GM12801 (cell line): ENCODE results near the gene CCL14.

ENCODE experiments used
- TF ChIP-seq, protein P1 (sequence below): IDR thresholded peaks from one replicate; pipeline ENCODE4 v1.5.1; 2011; ENCODE audit warnings: control low read depth; ENCODE audit not compliant: insufficient read length; ENCODE audit errors: extremely low read depth

Gene CCL14

DNA sequence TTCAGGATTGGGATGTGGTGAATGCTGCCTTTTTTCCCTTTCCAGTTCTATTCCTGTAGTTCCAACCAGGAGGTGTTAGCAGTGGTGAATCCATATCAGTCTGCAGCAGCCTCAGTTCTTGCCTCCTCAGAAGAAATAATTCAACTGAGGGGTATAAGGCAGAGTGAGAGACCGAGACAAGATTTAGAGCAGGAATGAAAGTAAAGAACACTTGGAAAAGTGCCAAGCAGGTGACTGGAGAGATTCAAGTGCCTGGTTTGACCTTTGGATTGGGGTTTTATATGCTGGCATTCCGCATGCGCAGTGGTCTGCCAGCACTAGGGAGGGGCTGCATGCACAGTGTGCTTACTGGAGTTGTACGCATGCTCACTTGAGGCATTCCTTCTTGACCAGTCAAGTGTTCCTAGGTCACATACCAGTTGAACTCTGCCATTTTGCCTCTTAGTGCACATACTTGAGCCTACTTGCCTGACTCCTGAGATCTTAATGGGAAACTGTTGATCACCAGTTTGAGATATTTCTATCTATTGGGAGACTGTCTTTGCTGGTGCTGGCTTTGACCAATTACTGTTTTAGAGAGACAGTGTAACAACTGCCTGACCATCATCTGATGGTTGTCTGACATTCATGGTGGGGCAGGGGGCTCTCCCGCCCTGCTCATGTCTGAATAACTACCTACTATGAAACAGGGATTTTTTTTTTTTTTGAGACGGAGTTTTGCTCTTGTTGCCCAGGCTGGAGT lies 15.5 kb upstream of the CCL14 start:
- TF ChIP-seq, protein P1, sequence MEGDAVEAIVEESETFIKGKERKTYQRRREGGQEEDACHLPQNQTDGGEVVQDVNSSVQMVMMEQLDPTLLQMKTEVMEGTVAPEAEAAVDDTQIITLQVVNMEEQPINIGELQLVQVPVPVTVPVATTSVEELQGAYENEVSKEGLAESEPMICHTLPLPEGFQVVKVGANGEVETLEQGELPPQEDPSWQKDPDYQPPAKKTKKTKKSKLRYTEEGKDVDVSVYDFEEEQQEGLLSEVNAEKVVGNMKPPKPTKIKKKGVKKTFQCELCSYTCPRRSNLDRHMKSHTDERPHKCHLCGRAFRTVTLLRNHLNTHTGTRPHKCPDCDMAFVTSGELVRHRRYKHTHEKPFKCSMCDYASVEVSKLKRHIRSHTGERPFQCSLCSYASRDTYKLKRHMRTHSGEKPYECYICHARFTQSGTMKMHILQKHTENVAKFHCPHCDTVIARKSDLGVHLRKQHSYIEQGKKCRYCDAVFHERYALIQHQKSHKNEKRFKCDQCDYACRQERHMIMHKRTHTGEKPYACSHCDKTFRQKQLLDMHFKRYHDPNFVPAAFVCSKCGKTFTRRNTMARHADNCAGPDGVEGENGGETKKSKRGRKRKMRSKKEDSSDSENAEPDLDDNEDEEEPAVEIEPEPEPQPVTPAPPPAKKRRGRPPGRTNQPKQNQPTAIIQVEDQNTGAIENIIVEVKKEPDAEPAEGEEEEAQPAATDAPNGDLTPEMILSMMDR, result no peak

DNA sequence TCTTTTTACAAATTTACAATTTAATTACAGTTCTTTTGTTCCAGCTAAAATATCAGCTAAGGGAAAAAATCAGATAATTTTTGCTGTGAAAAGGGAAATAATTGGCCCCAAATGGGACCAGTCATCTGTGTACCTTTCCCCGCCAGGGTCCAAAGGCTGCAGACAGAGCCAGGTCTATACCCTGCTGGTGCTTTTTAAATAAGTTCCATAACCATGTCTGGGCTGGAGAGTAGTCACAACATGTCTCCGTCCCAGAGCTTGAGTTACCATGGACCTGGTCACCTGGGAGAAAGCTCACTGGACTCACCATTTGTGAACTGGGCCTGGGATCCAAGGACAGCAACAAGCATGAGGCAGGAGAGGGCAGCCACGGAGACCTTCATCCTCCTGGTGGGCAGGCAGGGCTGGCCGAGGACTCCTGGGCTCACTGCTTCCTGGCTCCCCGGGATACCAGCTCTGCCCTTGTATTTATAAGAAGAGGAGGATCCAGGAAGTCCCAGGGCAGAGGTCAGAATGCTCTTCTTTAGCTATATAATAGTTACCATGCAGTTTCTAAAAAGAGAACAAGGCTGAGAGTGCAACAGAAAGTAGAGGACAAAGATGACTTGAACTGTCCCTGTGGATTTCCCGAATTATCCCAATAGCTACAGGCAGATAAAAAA lies 14.7 kb upstream of the CCL14 start, which contains the start of gene CCL15:
Gene CCL15 (minus strand): TSS at position 444 of the 662 bp plus-strand sequence. CDS start 61 bp downstream, at position 383.
- TF ChIP-seq, protein P1, result no peak

DNA sequence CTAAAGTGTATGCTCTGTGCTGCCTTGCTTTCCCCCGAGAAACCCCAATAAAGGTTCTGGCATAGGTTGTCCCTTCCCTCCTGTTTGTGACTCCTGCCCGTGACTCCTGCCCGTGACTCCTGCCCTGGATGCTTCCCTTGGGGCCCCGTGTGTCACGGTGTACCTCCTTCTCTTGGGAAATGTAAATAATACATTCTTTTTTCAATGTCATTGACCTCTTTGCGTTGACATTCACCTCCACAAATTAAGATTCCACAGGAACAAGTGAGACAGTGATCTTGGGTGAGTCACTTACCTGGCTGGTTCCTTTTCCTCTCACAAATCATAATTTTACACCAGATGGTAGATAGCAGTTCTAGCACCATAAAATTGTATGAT lies 14.2 kb upstream of the CCL14 start:
- TF ChIP-seq, protein P1, result no peak

DNA sequence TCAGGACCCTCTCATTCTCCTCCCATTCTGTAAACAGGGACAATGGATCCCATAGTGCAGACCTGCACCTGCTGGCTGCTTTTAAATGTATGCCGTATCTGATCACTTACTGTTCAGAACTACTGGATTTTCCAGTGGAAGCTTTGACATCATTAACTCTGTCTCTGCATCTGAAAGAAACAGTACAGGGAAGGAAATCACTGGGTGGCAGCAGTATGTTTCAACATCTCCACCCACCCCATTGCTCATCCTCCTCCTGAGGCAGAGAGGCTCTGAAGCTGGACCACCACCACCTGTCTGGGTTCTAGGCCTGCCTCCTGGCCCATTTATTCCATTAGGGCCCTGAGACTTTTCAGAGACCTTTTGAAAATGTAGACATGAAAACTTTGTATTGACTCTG lies 12.2 kb upstream of the CCL14 start:
- TF ChIP-seq, protein P1, result no peak

DNA sequence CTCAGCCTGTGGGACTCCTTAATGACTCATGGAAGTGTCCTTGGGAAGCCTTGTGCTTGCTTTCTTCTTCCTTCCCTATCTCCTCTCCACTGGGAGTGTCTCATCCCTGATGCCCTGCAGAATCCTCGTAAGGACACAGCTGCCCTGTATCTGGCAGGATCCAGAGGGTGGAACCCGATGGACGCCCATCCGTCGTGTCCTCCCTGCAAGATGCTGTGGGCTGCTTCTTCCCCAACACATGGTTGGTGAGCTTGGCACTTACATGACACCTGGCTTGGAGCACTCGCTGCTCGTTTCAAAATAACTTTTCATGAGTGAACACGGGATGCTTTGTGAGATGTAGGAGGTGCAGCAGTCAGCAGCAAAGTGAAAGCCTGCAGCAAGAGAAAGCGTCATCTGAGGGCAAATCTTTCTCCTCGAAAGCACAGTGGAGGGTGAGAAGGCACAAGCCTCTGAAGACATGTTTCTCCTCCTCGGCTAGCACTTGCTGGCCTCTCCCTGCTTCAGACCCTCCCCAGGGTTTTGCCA lies 11.6 kb upstream of the CCL14 start:
- TF ChIP-seq, protein P1, result no peak

DNA sequence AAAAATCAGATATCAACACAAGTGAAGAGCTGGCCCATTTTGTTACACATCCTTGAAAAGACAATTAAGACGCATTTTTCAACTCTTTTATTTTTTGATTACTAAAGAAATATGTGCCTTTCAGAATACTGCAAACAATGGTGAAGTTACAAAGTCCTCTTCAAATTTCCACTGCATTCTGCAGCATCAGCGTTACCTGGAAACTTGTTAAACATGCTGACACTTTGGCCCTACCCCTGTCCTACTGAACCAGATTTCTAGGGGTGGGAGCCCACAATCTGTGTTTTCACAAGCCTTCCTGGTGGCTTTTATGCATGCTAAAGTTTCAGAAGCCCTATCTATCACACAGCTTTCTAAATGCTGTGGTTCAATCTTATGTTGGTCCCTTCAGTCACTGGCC lies 4.5 kb upstream of the CCL14 start:
- TF ChIP-seq, protein P1, result no peak

DNA sequence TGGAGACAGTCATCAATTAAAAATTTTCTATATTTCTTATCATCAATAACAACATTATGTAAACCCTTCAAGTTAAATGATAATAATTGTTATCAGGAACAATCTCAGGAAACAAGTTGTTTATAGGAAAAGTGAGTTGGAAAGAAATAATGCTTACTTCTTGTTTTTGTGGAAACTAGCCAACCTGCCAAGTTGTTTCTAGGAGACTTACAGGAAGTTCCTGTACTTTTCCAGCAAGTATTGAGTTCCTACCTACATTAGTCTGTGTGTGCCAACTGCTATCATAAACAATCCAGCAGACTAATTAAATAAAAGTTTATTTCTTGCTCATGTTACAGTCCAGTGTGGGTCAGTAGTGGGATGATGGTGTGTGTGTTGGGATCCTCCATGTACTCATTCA lies 1.6 kb upstream of the CCL14 start:
- TF ChIP-seq, protein P1, result no peak
